ENCODE results near the gene ZNF439.

GRCh38 chr19:11902228-11902627 is 53.7 kb downstream of the ZNF439 start:
- TF ChIP-seq EZH2 (IDR thresholded peaks at IDR 0.05; ENCODE audit: borderline replicate concordance, low read depth, low read length, severe bottlenecking) (no peak), CTCF (IDR thresholded peaks at IDR 0.05; ENCODE audit: borderline replicate concordance, extremely low read depth, low read length, poor library complexity, severe bottlenecking) (peak; percentile 11)

Measured in DND-41 (cell line).